Measurements from ENCODE around the gene GSS.

DNA sequence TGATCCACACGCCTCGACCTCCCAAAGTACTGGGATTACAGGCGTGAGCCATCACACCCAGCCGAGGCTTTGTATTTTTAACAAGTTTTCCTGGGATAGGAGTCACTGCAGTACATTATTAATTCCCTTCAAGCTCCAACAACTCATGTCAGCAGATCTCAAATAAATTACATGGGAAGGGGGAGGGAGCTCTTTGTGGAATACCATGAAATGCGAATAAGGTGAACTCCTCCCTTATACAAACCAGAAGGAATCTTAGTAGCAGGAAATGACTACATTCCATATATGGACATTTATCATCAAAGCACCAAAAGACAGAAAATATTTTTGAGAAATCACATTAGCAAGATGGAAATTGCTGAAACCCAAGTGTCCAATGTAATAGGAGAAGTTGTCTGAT, 2.9 kb downstream of the GSS start:
- TF ChIP-seq, protein P1, sequence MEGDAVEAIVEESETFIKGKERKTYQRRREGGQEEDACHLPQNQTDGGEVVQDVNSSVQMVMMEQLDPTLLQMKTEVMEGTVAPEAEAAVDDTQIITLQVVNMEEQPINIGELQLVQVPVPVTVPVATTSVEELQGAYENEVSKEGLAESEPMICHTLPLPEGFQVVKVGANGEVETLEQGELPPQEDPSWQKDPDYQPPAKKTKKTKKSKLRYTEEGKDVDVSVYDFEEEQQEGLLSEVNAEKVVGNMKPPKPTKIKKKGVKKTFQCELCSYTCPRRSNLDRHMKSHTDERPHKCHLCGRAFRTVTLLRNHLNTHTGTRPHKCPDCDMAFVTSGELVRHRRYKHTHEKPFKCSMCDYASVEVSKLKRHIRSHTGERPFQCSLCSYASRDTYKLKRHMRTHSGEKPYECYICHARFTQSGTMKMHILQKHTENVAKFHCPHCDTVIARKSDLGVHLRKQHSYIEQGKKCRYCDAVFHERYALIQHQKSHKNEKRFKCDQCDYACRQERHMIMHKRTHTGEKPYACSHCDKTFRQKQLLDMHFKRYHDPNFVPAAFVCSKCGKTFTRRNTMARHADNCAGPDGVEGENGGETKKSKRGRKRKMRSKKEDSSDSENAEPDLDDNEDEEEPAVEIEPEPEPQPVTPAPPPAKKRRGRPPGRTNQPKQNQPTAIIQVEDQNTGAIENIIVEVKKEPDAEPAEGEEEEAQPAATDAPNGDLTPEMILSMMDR (IDR thresholded peaks at IDR 0.05; ENCODE audit: insufficient read depth, low read length) = no peak
- no peak for TF ChIP-seq POLR2AphosphoS5 (IDR thresholded peaks at IDR 0.05; ENCODE audit: low read depth)
- TF ChIP-seq, protein P2, sequence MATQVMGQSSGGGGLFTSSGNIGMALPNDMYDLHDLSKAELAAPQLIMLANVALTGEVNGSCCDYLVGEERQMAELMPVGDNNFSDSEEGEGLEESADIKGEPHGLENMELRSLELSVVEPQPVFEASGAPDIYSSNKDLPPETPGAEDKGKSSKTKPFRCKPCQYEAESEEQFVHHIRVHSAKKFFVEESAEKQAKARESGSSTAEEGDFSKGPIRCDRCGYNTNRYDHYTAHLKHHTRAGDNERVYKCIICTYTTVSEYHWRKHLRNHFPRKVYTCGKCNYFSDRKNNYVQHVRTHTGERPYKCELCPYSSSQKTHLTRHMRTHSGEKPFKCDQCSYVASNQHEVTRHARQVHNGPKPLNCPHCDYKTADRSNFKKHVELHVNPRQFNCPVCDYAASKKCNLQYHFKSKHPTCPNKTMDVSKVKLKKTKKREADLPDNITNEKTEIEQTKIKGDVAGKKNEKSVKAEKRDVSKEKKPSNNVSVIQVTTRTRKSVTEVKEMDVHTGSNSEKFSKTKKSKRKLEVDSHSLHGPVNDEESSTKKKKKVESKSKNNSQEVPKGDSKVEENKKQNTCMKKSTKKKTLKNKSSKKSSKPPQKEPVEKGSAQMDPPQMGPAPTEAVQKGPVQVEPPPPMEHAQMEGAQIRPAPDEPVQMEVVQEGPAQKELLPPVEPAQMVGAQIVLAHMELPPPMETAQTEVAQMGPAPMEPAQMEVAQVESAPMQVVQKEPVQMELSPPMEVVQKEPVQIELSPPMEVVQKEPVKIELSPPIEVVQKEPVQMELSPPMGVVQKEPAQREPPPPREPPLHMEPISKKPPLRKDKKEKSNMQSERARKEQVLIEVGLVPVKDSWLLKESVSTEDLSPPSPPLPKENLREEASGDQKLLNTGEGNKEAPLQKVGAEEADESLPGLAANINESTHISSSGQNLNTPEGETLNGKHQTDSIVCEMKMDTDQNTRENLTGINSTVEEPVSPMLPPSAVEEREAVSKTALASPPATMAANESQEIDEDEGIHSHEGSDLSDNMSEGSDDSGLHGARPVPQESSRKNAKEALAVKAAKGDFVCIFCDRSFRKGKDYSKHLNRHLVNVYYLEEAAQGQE (IDR thresholded peaks at IDR 0.05; ENCODE audit: insufficient replicate concordance, low read depth) = no peak
- no peak for TF ChIP-seq SPI1 (IDR thresholded peaks at IDR 0.05; ENCODE audit: borderline replicate concordance, low read depth)
- no peak for TF ChIP-seq GABPA (IDR thresholded peaks at IDR 0.05; ENCODE audit: low read depth)
